SK-N-SH treated with all-trans-retinoic acid at 6 μM for 48 hours (cell line): ENCODE results near the gene MIER3.

Source experiments
- ARNTL ChIP-seq: fragments of 450-650 bp; formaldehyde crosslinking; IDR thresholded peaks from 2 replicates; pipeline ENCODE4 v1.5.0; 2020; ENCODE audit warnings: low read depth, mild to moderate bottlenecking, moderate library complexity, borderline replicate concordance
- ZFP3 ChIP-seq: fragments of 250-450 bp; sonication (Bioruptor Pico); IDR thresholded peaks from 2 replicates; pipeline ENCODE4 v1.5.0; 2020; ENCODE audit warnings: mild to moderate bottlenecking, moderate library complexity

- TF ChIP-seq ARNTL (CRISPR knock-in tag) (no peak), ZFP3 (CRISPR knock-in tag) (no peak)
These were observed 32.5 kb upstream of the MIER3 start for GRCh38 chr5:56984445-56984844.
